Testis (tissue), 5 donors: ENCODE results near the gene WAPL. TPM values are rescaled to one million over a fixed set of nuclear protein-coding genes. Genes with fewer than 3 reads are reported as not detected.
"Not testable (repeated sequence)": the region's sequence is repeated elsewhere in the genome, so short reads cannot be mapped to it uniquely, and the experiment has no call there.

Source experiments
- DNase-seq: peaks from one replicate; pipeline ENCODE4 v3.0.0-alpha.2; 2019
- H3K27ac ChIP-seq, 2 donors: fragments of 200-600 bp; sonication (generic); one replicate each; pipeline ENCODE4 v1.5.1; 2019
- H3K27me3 ChIP-seq: fragments of 200-600 bp; sonication (generic); one replicate; pipeline ENCODE4 v1.5.1; 2019
- H3K36me3 ChIP-seq: fragments of 200-600 bp; sonication (generic); one replicate; pipeline ENCODE4 v1.5.1; 2017; ENCODE audit warnings: low read depth; ENCODE audit errors: missing control alignments
- H3K4me1 ChIP-seq: fragments of 200-600 bp; sonication (generic); one replicate; pipeline ENCODE4 v1.5.1; 2019
- H3K4me3 ChIP-seq, 2 donors: fragments of 200-600 bp; sonication (generic); one replicate each; pipeline ENCODE4 v1.5.1; 2017 to 2019
- H3K9me3 ChIP-seq: fragments of 200-600 bp; sonication (generic); one replicate; pipeline ENCODE4 v1.5.1; 2017
- CTCF ChIP-seq, 3 experiments: fragments of 450-650 bp in 2 of 3; fragments of 200-600 bp in 1 of 3; sonication (generic) in 1 of 3; IDR thresholded peaks; one replicate each; pipeline ENCODE4 v1.5.1; 2016 to 2019; ENCODE audit warnings: antibody characterized with exemption in 3 of 3, mild to moderate bottlenecking in 2 of 3, moderate library complexity in 1 of 3
- POLR2A ChIP-seq: fragments of 450-650 bp; IDR thresholded peaks from one replicate; pipeline ENCODE4 v1.6.1; 2017; ENCODE audit warnings: antibody characterized with exemption, mild to moderate bottlenecking, moderate library complexity
- WGBS, 2 donors: methylation state at CpG; one replicate each; pipeline ENCODE4 v1.1.5; 2018; 5-methylcytosine and 5-hydroxymethylcytosine counted together
- intact Hi-C: fragments of 100-400 bp; cut with DNase I; formaldehyde crosslinking; loops from one replicate; pipeline ENCODE4 v1.15.1; 2023; ENCODE audit warnings: low total_unique reads
- long read RNA-seq, 2 donors: transcript quantifications; one replicate each; lab custom pipeline, GENCODE V29; 2026
- polyA plus RNA-seq: library from polyadenylated mRNA; stranded (reverse); fragments of 350-450 nt; fragmentation: Illumina TruSeq; extraction: RNeasy Lipid Tissue Mini Kit (QIAGEN cat#74804); gene quantifications from one replicate; pipeline ENCODE4 v1.2.3, GENCODE V29; 2014; ENCODE audit warnings: low read depth, low replicate concordance; ENCODE audit not compliant: insufficient read depth
- total RNA-seq, 2 donors: library from RNA; depleted of rRNA; stranded (reverse); fragments of >200 nt; gene quantifications; one replicate each; pipeline ENCODE4 v1.2.3, GENCODE V29; 2016

WAPL gene, protein sequence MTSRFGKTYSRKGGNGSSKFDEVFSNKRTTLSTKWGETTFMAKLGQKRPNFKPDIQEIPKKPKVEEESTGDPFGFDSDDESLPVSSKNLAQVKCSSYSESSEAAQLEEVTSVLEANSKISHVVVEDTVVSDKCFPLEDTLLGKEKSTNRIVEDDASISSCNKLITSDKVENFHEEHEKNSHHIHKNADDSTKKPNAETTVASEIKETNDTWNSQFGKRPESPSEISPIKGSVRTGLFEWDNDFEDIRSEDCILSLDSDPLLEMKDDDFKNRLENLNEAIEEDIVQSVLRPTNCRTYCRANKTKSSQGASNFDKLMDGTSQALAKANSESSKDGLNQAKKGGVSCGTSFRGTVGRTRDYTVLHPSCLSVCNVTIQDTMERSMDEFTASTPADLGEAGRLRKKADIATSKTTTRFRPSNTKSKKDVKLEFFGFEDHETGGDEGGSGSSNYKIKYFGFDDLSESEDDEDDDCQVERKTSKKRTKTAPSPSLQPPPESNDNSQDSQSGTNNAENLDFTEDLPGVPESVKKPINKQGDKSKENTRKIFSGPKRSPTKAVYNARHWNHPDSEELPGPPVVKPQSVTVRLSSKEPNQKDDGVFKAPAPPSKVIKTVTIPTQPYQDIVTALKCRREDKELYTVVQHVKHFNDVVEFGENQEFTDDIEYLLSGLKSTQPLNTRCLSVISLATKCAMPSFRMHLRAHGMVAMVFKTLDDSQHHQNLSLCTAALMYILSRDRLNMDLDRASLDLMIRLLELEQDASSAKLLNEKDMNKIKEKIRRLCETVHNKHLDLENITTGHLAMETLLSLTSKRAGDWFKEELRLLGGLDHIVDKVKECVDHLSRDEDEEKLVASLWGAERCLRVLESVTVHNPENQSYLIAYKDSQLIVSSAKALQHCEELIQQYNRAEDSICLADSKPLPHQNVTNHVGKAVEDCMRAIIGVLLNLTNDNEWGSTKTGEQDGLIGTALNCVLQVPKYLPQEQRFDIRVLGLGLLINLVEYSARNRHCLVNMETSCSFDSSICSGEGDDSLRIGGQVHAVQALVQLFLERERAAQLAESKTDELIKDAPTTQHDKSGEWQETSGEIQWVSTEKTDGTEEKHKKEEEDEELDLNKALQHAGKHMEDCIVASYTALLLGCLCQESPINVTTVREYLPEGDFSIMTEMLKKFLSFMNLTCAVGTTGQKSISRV (N-terminal part only)
- total RNA-seq: 10 to 100 TPM; 80.8 to 89.8 TPM
- polyA plus RNA-seq: 65.7 TPM
- long read RNA-seq, donor 1, full-length matches to known transcripts: 1 of 1 reads
- long read RNA-seq, donor 1, partial matches to known transcripts: 0 of 1 reads
- long read RNA-seq, donor 1, other reads (novel, unspliced or antisense): 0 of 1 reads
- long read RNA-seq, donor 2: 0 reads

GRCh38 chr10:86521678-86522509 lies at the start of gene WAPL:
WAPL (minus strand) TSS chr10:86521792; CDS start chr10:86518069, 3,723 bp downstream.
- Histone ChIP-seq H3K27me3 (no peaks in the 10 kb centered on the region), H3K9me3 (no peaks in the 10 kb centered on the region), H3K4me1 (peaks cover 11% of the 10 kb centered on the region), H3K4me3 (peak within 1 kb of the TSS; percentile 90 to 100), H3K36me3 (no peaks in the 10 kb centered on the region), H3K27ac (peak within 1 kb of the TSS; percentile 96 to 98)
- WGBS, 2 donors: 0% methylated on average over 31 to 64 of the region's 87 CpGs
- DNase-seq: peak; percentile 97
- TF ChIP-seq POLR2A: peak; percentile 39
- TF ChIP-seq CTCF (IDR thresholded peaks at IDR 0.05): no peak
- intact Hi-C loops: no loop called here

DNA sequence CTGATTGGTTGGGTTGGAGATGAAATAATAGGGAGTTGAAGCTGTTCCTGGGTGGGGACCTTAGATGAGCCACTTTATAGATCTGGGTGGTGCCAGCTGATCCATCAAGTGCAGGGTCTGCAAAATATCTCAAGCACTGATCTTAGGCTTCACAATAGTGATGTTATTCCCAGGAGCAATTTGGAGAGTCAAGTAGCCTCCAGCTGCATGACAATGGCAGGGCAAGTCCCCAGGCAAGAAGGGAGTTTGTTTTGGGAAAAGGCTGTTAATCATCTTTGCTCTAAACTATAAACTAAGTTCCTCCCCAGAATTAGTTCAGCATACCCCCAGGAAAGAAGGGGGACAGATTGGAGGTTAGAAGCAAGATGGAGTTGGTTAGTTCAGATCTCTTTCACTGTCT lies 47.7 kb upstream of the WAPL start:
- no peak for DNase-seq
- Histone ChIP-seq H3K27me3 (no peaks in the 10 kb centered on the region), H3K4me3 (no peak overlapping the region), H3K36me3 (no peaks in the 10 kb centered on the region), H3K27ac (no peak overlapping the region), H3K4me1 (no peaks in the 10 kb centered on the region), H3K9me3 (no peaks in the 10 kb centered on the region)
- intact Hi-C loops: no loop called here
- TF ChIP-seq POLR2A (no peak), CTCF (IDR thresholded peaks at IDR 0.05) (no peak)

DNA sequence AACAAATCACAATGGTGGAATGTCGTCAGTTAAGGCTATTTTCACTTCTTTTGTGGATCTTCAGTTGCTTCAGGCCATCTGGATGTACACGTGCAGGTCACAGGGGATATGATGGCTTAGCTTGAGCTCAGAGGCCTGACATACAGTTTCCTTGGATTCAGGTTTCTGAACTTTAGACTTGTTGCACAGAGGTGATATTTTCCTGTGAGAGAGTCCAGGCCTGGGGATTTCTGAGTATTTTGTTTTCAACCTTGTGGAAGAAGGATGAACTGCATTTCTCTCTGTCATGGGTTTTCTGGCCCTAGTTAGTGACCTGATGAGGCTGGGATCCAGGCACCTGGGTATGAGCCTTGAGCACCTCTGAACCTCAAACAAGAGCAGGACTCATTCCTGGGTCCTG lies 44.9 kb upstream of the WAPL start:
- 91 to 92% methylated on average over 2 of the region's 2 CpGs for WGBS, 2 donors
- H3K36me3 ChIP-seq, intact Hi-C loops, H3K4me3 ChIP-seq, H3K4me1 ChIP-seq, H3K27ac ChIP-seq, DNase-seq, H3K27me3 ChIP-seq, H3K9me3 ChIP-seq: not testable (repeated sequence)

DNA sequence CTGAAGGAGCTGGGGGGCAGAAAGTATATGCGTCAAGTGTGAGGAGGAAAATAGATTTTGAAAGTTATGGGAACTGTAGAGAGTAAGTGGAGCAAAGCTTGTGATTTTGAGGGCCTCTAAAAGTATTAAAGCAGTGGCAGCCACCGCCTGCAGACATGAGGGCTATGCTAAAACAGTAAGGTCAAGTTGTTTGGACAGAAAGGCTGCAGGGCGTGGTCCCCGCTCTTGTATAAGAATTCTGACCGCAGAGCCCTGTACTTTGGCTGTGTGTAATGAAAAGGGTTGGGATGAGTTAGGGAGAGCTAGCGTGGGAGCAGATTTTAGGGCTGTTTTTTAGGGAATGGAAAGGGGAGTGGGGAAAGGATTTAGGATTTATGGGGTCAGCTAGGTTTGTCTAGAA lies 41.7 kb upstream of the WAPL start:
- H3K27ac ChIP-seq, H3K9me3 ChIP-seq, H3K4me1 ChIP-seq, DNase-seq, H3K4me3 ChIP-seq, H3K36me3 ChIP-seq, intact Hi-C loops, H3K27me3 ChIP-seq: not testable (repeated sequence)
- 85 to 96% methylated on average over 6 of the region's 6 CpGs for WGBS, 2 donors

DNA sequence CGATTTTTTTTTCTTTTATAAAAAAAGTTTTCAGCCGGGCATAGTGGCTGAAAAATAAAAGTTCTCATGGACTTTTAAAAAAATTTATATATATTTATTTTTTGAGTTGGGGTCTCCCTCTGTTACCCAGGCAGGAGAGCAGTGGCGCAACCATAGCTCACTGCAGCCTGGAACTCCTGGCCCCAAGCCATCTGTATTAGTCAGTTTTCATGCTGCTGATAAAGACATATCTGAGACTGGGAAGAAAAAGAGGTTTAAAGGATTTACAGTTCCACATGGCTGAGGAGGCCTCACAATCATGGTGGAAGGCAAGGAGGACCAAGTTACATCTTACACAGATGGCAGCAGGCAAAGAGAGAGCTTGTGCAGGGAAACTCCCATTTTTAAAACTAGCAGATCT lies 37.1 kb upstream of the WAPL start:
- H3K4me3 ChIP-seq, H3K27me3 ChIP-seq, H3K4me1 ChIP-seq, DNase-seq, H3K9me3 ChIP-seq, intact Hi-C loops, H3K36me3 ChIP-seq, H3K27ac ChIP-seq: not testable (repeated sequence)
- WGBS, 2 donors: 88 to 89% methylated on average over 3 of the region's 3 CpGs
